K562 (cell line): Measurements from ENCODE around the gene UQCR11. TPM values are rescaled to one million over a fixed set of nuclear protein-coding genes. Genes with fewer than 3 reads are reported as not detected.
A peak's percentile ranks its signal among the peaks of the same experiment; 100 is the strongest.

Experiments used
- ARID1B ChIP-seq: fragments of 450-650 bp; IDR thresholded peaks from 2 replicates; pipeline ENCODE4 v1.6.1; 2016; ENCODE audit warnings: antibody characterized with exemption, mild to moderate bottlenecking, inconsistent platforms
- BCOR ChIP-seq: fragments of 450-650 bp; IDR thresholded peaks from 2 replicates; pipeline ENCODE4 v1.6.1; 2016
- CBFA2T3 ChIP-seq: fragments of 450-650 bp; IDR thresholded peaks from 2 replicates; pipeline ENCODE4 v1.6.1; 2017
- FOXA3 ChIP-seq, 2 experiments: fragments of 450-650 bp in 1 of 2; sonication (generic) in 1 of 2; formaldehyde crosslinking; IDR thresholded peaks in 1 of 2; conservative IDR thresholded peaks in 1 of 2; 2 replicates each; pipeline versions ENCODE4 v1.4.0 to v1.8.0; 2020 to 2022; ENCODE audit warnings: mild to moderate bottlenecking in 2 of 2, missing genetic modification reagents in 1 of 2
- NCOA1 ChIP-seq: fragments of 450-650 bp; IDR thresholded peaks from 2 replicates; pipeline ENCODE4 v1.6.1; 2016; ENCODE audit warnings: low read depth
- POLR2B ChIP-seq: fragments of 450-650 bp; IDR thresholded peaks from 2 replicates; pipeline ENCODE4 v1.6.1; 2018; ENCODE audit warnings: low read depth; ENCODE audit not compliant: partially characterized antibody
- POU5F1 ChIP-seq: fragments of 150-350 bp; IDR thresholded peaks from 2 replicates; pipeline ENCODE4 v1.6.1; 2014; ENCODE audit warnings: borderline replicate concordance, low read length, low read depth, mild to moderate bottlenecking; ENCODE audit not compliant: partially characterized antibody
- PREB ChIP-seq: sonication (generic); formaldehyde crosslinking; IDR thresholded peaks from 2 replicates; pipeline ENCODE4 v1.8.1; 2023; ENCODE audit warnings: mild to moderate bottlenecking, missing genetic modification reagents
- TAL1 ChIP-seq: fragments of 450-650 bp; IDR thresholded peaks from 2 replicates; pipeline ENCODE4 v1.6.1; 2016; ENCODE audit warnings: mild to moderate bottlenecking
- YY1 ChIP-seq, 3 experiments: IDR thresholded peaks; 2 replicates each; pipeline ENCODE4 v1.6.1; 2011; ENCODE audit warnings: low read length in 2 of 3, mild to moderate bottlenecking in 2 of 3, moderate library complexity in 2 of 3, borderline replicate concordance in 1 of 3, control low read depth in 1 of 3, low read depth in 1 of 3; ENCODE audit not compliant: insufficient read depth in 3 of 3, insufficient replicate concordance in 2 of 3, control insufficient read depth in 1 of 3, insufficient read length in 1 of 3; ENCODE audit errors: extremely low read depth in 1 of 3
- ZBTB11 ChIP-seq, 3 experiments: fragments of 200-800 bp in 1 of 3; fragments of 250-450 bp in 1 of 3; fragments of 450-650 bp in 1 of 3; sonication (Bioruptor Pico) in 1 of 3; sonication (Bioruptor generic) in 1 of 3; formaldehyde crosslinking in 1 of 3; IDR thresholded peaks; 2 replicates each; pipeline versions ENCODE4 v1.6.1 to v1.8.0; 2016 to 2022; ENCODE audit warnings: mild to moderate bottlenecking in 2 of 3, missing genetic modification characterization in 2 of 3, missing compliant biosample characterization in 1 of 3, moderate library complexity in 1 of 3
- ZFX ChIP-seq: sonication (generic); formaldehyde crosslinking; IDR thresholded peaks from 2 replicates; pipeline ENCODE4 v1.8.0; 2022; ENCODE audit warnings: mild to moderate bottlenecking, missing genetic modification reagents, moderate library complexity
- ZNF280B ChIP-seq: fragments of 250-450 bp; sonication (Bioruptor Pico); IDR thresholded peaks from 2 replicates; pipeline ENCODE4 v1.5.1; 2021; ENCODE audit warnings: mild to moderate bottlenecking
- ZNF592 ChIP-seq: fragments of 450-650 bp; IDR thresholded peaks from 2 replicates; pipeline ENCODE4 v1.6.1; 2017; ENCODE audit warnings: antibody characterized with exemption, mild to moderate bottlenecking
- ZNF717 ChIP-seq: fragments of 250-450 bp; sonication (Bioruptor Pico); IDR thresholded peaks from 2 replicates; pipeline ENCODE4 v1.5.0; 2021
- ZNF785 ChIP-seq: fragments of 250-450 bp; sonication (Bioruptor Pico); IDR thresholded peaks from 2 replicates; pipeline ENCODE4 v1.4.0; 2020; ENCODE audit warnings: mild to moderate bottlenecking
- polyA plus RNA-seq, 8 experiments: library from polyadenylated mRNA; depleted of rRNA in 4 of 8; stranded (reverse) in 5 of 8; unstranded in 3 of 8; fragments of >200 nt; fragmentation: Nextera tagmentation in 2 of 8; fragmentation: Illumina TruSeq in 1 of 8; extraction: Ambion mirVana in 2 of 8; extraction: Trizol in 1 of 8; gene quantifications; 2 replicates each; pipeline versions ENCODE4 v1.2.1 to v1.2.3, GENCODE V29; 2011 to 2014; ENCODE audit warnings: inconsistent platforms in 1 of 8, missing spikeins in 1 of 8
- total RNA-seq, 7 experiments: library from RNA; depleted of rRNA in 6 of 7; stranded (reverse); fragments of >200 nt in 6 of 7; fragmentation: Illumina TruSeq in 2 of 7; extraction: Trizol in 2 of 7; gene quantifications; 2 replicates each; pipeline versions ENCODE4 v1.2.1 to v1.2.3, GENCODE V29; 2011 to 2021; ENCODE audit warnings: low replicate concordance in 1 of 7

The UQCR11 gene
- total and polyA plus RNA-seq, 9 of the 15 experiments (the other 6 are each of a cell fraction or from before 2014, with no cell fraction given), result 57.6 to 394 (median 259) TPM

- TF ChIP-seq ARID1B (peak; percentile 86), ZFX (CRISPR knock-in tag) (no peak), PREB (CRISPR knock-in tag) (no peak), NCOA1 (no peak), BCOR (no peak), CBFA2T3 (peak; percentile 68), ZNF592 (peak; percentile 63), POLR2B (no peak), POU5F1 (no peak), ZNF785 (CRISPR knock-in tag) (no peak), ZNF280B (CRISPR knock-in tag) (no peak), ZBTB11 (CRISPR knock-in tag; IDR thresholded peaks at IDR 0.05) (no peak), ZNF717 (no peak), FOXA3 (CRISPR knock-in tag; conservative IDR thresholded peaks at IDR 0.05 in 1 of 2, IDR thresholded peaks at IDR 0.05 in 1 of 2) (no peak), YY1 (IDR thresholded peaks at IDR 0.05; ENCODE audit: borderline replicate concordance in 1 of 3, control insufficient read depth in 1 of 3, extremely low read depth in 1 of 3, insufficient read depth in 3 of 3, insufficient read length in 1 of 3, insufficient replicate concordance in 2 of 3, low read depth in 1 of 3, low read length in 2 of 3) (no peak), TAL1 (peak; percentile 50; the same call in 1 of the 2 replicates)
Measured at GRCh38 chr19:1632462-1633268, 27.4 kb upstream of the UQCR11 start (continued).
